Calu3 (cell line): ENCODE data around the gene GPR17. TPM values are rescaled to one million over a fixed set of nuclear protein-coding genes. Genes with fewer than 3 reads are reported as not detected.

ENCODE experiments used
- total RNA-seq: library from RNA; stranded (reverse); gene quantifications from 2 replicates; pipeline ENCODE4 v1.2.3, GENCODE V29; 2022

Gene GPR17
- total RNA-seq, 1 experiment from 2014 or later, result not detected

Other genes with a start within 250 kb of the GPR17 start
- gene PROC, start 227.7 kb upstream of the GPR17 start, total RNA-seq, result 0.59 TPM in 1 of 2 replicates, not detected in the other
- gene IWS1, start 119.7 kb upstream of the GPR17 start, total RNA-seq, result 47.6 and 48.9 TPM in 2 replicates
- 0.05 and 0.39 TPM in 2 replicates for gene MYO7B, start 110.5 kb upstream of the GPR17 start, total RNA-seq
- 0.31 TPM in 1 of 2 replicates, not detected in the other for gene LIMS2, start 29.4 kb downstream of the GPR17 start, total RNA-seq
- 8.7 and 9.3 TPM in 2 replicates for gene SFT2D3, start 55.3 kb downstream of the GPR17 start, total RNA-seq
- 61.1 and 64.7 TPM in 2 replicates for gene WDR33, start 165.0 kb downstream of the GPR17 start, total RNA-seq
- gene POLR2D, start 212.0 kb downstream of the GPR17 start, total RNA-seq, result 51.2 and 56.4 TPM in 2 replicates
- 19.8 and 21.6 TPM in 2 replicates for gene AMMECR1L, start 239.8 kb downstream of the GPR17 start, total RNA-seq